ENCODE data around the gene CLDND2.

The CLDND2 gene

DNA sequence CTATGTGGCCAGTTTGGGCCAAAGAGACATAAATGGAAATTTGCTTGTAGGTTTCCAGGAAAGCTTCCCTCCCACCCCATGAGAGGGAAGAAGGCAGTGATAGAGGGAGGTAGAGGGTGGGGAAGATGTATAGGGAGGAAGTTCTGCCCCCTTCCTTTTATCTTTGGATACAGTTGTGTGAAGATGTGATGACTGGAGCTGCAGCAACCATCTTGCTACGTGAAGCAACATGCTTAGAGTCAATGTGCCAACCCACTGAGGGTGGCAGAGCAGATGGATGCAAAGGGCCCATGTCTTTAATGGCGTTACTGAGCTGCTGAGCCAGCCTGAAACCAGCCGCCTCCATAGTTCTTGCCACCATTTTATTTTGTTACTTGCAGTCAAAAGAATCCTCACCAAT lies 37.6 kb downstream of the CLDND2 start:
- no peak for DNase-seq (ENCODE audit: low spot score)

DNA sequence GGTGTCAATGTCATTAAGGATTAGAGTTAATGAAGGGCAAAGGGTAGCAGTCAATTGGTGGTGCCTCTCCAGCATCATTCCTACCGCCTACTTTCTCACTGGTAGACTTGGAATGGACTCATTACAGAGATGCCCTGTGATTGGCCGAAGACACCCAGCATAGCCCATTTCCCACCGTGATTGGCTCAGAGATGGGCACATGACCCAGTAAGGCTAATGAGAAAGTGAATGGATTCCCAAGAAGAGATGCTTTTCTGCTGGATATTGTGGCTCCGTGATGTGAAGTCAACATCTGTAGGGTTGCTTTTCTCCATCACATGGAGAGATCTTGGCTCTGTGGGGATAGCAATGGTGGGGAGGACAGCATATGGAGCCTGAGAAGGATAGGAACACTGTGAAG lies 38.4 kb downstream of the CLDND2 start:
- DNase-seq (ENCODE audit: low spot score), result no peak

DNA sequence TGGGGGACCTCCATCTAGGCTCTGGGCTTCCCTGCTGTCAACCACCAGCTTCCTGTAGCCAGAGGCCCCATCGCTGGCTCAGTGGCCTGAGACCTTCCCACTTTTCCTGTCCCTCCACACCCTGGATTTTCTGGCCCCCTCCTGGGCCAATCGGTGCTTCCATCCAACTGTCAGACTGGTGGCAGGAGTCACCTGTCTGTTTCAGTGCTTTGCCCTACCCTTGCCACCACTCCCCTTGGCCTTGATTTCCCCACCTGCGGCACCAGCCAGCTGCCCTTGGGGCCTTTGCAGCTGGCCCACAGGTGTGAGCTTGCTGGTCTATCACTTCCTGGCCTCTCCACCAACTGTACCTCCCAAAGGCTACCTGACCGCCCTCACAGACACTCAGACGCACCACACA lies 39.4 kb downstream of the CLDND2 start:
- no peak for DNase-seq (ENCODE audit: low spot score)

DNA sequence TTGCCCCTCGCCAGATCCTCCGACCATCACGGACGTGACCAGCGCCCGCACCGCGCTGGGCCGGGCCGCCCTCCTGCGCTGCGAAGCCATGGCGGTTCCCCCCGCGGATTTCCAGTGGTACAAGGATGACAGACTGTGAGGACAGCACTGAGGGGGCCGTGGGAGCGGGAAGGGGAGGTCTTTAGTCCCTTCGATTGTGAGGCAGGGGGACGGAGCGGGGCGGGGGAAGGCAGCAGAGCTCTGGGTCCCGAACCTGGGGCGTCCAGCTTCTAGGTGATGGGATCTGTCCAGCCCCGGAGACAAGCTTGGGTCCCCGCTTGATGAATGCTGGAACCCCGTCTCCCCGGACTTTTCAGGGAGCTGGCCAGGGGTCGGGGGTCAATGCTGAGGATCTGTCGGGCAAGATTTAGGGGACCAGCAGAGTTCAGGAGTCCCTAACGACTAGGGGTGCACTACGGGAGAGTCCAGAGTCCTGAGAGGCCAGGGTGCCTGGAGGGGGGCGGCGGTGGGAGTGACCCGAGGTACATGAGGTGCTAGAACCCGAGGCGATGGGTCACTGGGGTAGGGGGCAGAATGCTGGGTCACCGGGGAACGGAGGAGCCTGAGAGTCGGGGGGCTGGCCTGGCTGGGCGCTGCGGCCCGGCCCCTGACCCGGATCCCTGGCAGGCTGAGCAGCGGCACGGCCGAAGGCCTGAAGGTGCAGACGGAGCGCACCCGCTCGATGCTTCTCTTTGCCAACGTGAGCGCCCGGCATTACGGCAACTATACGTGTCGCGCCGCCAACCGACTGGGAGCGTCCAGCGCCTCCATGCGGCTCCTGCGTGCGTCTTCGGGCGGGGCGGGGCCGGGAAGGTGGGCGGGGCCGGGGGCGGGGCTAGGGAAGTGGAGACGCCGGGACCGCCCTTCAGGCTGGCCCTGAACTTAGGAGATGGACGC lies 41.5 kb downstream of the CLDND2 start:
- DNase-seq (ENCODE audit: low spot score), result no peak

DNA sequence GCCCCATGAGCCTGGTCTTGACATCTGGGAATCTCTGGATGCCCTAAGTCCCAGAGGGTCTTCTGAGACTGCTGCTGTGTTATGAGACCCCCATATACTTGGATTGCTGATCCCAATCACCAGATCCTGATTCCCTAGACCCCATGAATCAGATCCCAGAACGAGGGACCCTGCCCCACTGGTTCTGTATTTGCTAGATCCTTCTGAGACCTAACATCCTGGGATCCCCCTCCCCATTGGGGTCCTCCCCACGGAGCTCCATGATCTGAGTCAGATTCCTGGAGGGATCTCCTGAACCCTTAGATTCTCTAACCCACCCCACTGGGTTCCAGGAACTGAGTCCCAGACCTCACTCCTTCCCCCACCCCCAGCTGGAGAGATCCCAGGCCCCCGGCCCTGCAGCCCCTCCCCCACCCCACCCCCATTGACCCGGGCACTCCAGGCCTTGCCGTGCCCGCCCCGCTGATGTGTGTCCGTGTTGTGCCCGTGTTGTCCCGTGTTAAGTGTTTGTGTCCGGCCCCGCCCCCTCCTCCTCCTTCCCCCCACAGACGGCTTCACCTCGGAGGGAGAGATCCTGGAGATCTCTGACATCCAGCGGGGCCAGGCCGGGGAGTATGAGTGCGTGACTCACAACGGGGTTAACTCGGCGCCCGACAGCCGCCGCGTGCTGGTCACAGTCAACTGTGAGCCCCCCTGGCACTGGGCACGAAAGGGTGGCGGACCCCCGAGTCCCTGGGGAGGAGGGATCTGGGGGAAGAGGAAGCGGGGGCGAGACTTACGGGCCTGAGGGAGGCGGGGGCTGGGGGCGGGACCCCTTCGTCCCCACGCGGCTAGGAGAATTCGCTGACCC lies 42.4 kb downstream of the CLDND2 start:
- no peak for DNase-seq (ENCODE audit: low spot score)

DNA sequence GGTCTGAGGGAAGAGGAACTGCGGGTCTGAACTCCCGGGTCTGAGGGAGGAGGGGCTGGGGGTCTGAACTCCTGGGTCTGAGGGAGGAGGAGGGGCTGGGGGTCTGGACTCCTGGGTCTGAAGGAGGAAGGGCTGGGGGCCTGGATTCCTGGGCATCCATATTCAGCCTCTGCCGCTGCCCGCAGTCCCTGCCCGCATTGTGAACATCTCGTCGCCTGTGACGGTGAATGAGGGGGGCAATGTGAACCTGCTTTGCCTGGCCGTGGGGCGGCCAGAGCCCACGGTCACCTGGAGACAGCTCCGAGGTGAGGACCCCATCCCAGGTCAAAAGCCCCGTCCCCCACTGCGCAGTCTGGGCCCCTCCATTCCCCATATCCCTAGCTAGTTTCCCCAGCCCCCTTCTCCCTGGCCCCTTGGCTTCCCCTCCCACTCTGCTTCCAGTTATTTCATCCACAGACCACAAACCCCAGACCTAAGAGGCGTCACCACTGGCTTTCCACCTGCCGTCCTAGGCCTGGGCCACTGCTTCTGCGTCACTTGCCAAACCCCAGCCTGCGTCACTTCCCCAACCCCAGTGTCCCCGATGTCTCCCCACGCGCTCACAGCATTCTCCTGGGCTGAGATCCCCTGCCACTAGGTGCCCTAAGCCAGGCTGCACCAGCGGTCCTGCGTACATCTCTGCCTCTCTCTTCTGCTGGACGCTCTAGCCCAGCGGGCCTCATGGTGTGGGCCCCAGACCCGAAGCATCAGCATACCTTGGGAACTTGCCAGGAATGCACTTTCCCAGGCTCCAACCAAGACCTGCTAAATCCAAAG lies 43.4 kb downstream of the CLDND2 start:
- DNase-seq (ENCODE audit: low spot score), result no peak

DNA sequence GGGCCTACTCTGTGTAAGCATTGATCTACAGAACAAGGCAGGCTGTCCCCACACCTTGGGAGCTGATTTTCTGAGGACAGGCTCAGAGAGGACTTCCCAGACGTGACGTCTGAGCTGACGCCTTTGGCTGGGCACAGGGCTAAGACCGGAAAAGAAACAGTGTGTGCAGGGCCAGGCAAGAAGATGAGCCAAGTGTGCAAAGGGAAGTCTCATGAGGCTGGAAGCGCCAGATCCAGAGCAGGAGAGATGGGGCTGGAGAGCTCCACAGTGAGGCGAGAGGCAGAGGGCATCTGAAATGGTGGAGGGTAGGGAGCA lies 44.7 kb downstream of the CLDND2 start:
- no peak for DNase-seq (ENCODE audit: low spot score)

DNA sequence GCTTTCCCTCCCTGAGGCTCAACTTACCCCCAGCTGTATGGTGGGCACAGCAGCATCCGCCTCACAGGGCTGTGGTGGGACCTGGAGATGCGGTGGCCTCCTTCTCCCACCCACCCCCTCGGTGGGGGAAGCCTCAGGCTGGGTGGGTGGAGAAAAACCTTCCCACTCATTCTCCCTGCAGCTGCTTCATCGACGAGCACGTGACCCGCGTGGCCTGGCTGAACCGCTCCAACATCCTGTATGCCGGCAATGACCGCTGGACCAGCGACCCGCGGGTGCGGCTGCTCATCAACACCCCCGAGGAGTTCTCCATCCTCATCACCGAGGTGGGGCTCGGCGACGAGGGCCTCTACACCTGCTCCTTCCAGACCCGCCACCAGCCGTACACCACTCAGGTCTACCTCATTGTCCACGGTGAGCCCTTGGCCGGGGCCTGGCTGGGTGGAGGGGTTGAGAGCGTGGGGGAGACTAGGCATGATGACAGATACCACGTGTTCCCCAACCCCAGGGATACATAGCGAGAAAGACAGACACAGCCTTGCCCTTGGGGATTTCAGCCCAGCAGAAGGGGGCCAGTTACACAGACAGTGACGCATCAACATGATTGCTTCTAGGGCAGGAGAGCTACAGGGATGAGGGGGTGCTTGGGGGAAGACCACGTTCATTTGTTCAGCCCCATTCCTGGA lies 45.2 kb downstream of the CLDND2 start:
- no peak for DNase-seq (ENCODE audit: low spot score)

DNA sequence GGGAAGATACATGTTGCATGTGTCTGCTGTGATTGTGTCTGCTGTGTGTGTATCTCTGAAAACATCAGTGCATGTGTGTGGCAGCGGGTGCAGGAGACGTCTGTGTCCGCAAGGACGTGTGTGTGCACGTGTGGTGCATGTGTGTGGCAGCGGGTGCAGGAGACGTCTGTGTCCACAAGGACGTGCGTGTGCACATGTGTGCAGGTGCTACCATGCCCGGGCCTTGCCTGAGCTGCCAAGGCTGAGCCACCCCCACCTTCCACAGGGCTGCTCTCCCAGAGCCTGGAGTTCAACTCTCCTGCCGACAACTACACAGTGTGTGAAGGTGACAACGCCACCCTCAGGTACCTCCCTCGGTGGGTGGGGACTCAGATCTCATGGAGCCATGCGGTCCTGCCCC lies 47.0 kb downstream of the CLDND2 start:
- DNase-seq (ENCODE audit: low spot score), result no peak

DNA sequence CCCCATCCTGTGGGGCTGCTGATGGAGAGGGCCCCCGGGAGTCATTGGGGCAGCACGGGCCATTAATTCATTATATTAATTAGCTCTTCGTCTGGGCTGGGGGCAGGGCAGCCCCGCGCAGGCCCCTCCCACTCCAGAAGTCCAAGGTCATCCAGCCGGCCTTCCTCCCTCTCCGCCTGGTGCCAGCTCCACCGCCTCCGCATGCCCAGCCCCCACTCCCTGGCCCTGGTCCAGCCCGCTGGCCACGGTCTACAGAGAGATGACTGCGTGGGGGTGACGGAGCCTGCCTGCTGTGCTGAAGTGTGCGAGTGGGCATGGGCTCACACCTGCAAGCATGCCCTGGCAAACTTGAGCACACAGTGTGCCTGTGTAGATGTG lies 48.5 kb downstream of the CLDND2 start:
- no peak for DNase-seq (ENCODE audit: low spot score)

DNA sequence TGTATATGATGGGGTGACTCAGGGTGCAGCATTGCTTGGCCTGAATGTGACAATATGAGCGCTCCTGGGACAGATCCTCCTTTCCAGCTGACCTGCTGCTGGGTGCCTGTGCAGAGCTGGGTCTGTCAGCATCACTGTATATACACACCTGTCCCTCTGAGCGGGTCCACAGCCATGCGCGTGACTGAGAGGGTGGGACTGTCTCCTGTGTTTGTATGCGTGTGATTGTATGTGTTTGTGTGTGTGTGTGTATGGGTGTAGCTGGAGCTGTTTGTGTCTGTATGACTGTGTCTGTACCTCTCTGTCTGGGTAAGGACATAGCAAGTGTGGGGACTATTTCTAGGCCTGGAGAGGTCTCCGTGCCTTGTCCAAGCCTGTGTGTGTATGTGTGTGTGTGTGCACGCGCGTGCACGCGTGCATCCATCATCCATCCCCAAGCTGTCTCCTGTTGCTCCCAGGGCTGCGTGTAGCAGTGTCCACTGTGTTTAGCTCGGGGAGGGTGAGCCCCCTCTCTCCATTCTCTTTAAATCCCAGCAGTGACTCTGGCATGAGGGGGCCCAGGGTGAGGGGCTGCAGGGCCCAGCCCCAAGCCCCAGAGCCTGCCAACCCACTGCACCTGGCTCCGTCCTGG lies 49.0 kb downstream of the CLDND2 start:
- no peak for DNase-seq (ENCODE audit: low spot score)

DNA sequence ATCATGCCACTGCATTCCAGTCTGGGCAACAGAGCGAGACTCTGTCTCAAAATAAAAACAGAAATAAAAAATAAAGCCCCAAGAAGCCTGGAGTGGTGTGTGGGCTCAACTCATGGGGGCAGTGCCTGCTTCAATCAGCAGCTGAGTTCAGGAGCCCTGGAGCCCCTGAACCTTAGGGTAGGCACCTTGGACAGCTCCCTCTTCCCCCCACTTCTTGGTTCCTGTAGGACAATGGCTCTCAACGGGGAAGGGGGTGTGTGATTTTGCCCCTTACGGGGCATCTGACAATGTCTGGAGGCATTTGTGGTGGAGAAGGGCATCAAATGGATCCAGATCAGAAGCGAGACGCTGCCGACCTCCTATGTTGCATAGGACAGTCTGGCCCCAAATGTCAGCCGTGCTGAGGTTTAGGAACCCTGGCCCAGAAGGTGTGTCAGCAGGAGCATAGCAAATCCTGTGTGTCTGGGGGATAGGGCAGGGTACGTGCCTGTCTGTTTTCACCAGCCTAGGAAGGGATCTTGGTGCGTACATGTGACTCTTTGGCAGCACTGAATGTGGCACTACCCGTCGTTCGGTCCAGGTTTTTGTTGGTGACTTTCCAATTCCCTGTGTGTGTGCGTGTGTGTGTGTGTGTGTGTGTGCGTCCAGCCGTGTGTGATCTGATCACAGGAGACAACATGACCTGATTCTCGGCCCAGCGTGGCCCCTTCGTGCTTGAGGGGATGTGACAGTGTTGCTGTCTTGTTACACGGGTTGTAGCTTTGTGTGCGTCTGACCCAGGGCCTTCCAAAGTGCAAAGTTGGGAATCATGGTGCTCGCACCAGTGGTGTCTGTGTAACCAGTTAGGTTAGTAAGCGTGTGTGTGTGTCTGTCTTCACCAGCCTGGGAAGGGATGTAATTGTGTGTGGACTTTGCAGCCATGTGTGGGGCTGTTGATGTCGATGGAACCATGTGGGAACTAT lies 49.8 kb downstream of the CLDND2 start:
- no peak for DNase-seq (ENCODE audit: low spot score)

DNA sequence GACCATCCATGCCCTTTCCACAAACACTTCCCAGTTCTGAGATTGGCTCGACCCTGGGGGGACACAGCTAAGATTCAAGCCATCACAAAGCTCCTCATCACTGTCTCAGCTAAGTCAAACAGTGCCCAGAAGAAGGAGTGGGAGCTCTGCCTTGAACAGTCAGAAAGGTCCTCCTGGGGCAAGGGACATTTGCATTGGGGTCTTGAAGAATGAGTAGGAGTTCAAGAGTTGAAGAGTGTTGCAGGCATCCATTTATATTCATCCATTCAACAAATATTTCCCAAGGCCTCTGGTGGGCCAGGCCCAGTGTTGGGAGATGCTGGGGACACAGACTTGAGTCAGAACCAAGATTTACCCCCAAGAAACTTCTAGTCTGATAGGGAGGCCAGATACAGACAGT lies 50.8 kb downstream of the CLDND2 start:
- no peak for DNase-seq (ENCODE audit: low spot score)

DNA sequence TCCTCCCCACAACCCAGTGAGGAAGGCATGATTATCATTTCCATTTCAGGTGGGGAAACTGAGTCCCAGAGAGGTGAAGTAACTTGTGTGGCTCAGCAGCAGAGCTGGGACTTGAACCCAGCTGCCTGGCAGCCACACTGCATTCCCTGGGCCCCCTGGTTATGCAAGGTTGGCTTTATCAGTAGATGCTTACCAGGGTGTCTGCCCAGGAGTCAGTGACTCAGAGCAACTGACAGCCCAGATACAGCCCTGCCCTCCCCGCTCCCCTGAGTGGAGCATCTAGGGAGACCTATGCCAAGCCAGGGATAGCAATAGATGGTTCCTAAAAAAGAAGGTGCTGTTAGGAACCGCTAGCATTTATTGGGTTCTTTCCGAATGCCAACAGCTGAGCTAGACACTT lies 51.4 kb downstream of the CLDND2 start:
- DNase-seq (ENCODE audit: low spot score), result no peak
